ENCODE measurements around the gene PRELP.
"Not testable (repeated sequence)": the region's sequence is repeated elsewhere in the genome, so short reads cannot be mapped to it uniquely, and the experiment has no call there.

The PRELP gene

GRCh38 chr1:203454986-203455471, 20.6 kb upstream of the PRELP start:
- no peak for DNase-seq

- DNase-seq: no peak
These were observed 19.9 kb upstream of the PRELP start for GRCh38 chr1:203455706-203456105.

- peak in 1 of 2 experiments; percentile 2 for DNase-seq
These were observed 19.0 kb upstream of the PRELP start for GRCh38 chr1:203456577-203456976.

GRCh38 chr1:203458078-203458477, 17.5 kb upstream of the PRELP start:
- no peak for DNase-seq

GRCh38 chr1:203459671-203460201, 15.9 kb upstream of the PRELP start:
- DNase-seq: no peak

DNA sequence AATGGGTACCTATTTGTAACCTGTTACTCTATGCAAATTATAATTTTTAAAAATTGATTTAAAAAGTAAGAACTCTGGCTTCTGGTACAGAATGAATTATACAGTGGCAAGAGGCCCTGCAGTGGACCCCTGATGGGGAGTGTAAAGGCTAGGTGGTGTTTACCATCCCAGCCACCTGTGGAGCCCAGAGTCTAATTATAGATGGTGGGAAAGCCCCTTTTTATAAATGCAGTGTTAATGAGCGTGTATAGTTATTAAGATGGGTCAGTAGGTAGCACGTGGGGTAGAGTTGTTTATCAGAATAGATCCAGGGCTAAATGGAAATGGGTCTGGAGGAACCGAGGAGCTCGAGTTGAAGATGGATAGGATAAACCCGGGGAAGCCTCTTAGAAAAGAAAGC, 13.9 kb upstream of the PRELP start:
- no peak for DNase-seq

GRCh38 chr1:203462143-203462542, 13.5 kb upstream of the PRELP start:
- DNase-seq: no peak

DNA sequence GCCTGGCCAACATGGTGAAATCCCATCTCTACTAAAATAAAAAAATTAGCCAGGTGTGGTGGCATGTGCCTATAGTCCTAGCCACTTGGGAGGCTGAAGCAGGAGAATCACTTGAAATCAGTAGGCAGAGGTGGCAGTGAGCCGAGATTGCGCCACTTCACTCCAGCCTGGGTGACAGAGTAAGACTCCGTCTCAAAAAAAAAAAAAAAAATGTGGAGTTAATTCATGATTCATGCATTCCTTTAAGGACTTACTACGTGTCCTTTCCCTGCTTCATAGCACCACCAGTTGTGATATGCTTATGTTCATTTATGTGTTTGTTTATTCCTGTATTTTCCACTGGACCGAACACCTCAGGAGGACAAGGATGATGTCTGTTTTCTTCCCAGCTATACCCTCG, 12.7 kb upstream of the PRELP start:
- no peak for DNase-seq

- peak; percentile 21 to 39 for DNase-seq
These were observed 12.0 kb upstream of the PRELP start for GRCh38 chr1:203463469-203464062.

DNA sequence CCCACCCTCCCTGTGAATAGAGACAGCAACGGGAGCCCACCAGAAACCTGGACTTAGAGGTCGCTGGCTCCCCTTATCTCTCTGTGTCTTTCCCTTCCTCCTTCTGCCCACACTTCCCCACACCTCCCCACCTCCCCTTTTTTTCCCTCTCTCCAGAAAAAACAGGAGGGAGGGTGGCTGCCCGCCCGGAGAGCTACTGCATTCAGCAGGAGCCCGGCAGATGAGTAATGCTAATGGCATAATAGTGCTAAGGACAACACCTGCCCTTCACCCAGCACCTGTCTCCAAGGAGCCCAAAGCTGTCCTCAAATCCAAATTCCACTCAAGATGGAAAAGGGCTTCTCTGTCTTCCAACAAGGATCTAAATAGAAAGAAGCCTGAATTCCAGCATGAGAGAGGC, 11.4 kb upstream of the PRELP start:
- no peak for DNase-seq

GRCh38 chr1:203464743-203465142, 10.9 kb upstream of the PRELP start:
- DNase-seq: no peak

GRCh38 chr1:203465146-203465798, 10.3 kb upstream of the PRELP start:
- no peak for DNase-seq

DNA sequence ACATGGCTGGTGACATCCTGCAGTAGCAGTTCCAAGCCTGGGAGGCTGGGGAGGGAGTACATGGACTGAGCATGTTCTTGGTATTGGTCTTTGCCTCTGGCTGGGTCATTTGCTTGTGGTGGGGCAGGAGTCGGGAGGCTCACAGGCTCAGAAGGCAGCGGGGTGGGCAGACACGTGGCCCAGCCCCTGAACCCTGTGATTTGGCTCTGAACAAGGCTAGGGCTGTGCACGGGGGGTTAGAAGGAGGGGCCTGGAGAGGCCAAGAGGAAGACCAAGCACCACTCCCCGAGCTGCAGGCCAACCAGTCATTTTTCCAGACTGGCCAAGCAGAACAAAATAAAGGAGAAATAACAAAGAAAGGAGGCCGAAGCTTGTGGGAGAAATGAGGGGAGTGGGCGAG, 9.7 kb upstream of the PRELP start:
- no peak for DNase-seq

DNA sequence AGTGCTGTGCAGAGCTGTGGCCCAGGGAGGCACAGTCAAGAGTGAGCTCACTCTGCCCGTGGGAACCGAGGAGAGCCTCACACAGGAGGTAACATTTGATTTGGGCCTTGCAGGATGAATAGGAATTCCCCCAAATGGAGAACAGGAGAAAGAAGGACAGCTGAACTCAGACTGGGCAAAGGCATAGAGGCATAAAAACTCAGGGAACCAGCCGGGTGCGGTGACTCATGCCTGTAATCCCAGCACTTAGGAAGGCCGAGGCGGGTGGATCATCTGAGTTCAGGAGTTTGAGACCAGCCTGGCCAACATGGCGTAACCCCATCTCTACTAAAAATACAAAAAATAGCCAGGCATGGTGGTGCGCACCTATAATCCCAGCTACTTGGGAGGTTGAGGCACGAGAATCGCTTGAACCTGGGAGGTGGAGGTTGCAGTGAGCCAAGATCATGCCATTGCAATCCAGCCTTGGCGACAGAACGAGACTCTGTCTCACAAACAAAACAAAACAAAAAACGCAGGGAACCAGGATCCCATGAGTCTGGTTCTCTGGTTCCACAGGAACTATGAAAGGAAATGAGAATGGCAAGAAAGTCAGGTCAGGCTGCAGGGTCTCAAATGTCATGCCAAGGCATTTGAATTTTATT, 8.6 kb upstream of the PRELP start:
- DNase-seq: not testable (repeated sequence)

DNA sequence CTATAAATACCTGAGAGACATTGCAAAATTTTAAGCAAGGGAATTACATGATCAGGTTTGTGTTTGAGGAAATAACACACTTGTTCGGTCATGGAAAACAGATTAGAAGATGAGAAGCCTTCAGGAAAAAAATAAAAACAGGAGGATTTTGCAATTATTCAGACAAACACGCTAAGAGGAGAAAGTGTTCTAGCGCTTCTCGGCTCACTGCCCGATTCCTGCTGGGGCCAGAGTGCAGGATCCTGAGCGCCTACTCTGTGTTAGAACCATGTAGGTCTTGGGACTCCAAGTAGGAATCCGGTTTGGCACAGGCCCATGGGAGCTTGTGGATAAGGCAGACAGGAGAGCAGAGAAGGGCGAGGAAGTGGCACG, 8.1 kb upstream of the PRELP start:
- no peak for DNase-seq

DNA sequence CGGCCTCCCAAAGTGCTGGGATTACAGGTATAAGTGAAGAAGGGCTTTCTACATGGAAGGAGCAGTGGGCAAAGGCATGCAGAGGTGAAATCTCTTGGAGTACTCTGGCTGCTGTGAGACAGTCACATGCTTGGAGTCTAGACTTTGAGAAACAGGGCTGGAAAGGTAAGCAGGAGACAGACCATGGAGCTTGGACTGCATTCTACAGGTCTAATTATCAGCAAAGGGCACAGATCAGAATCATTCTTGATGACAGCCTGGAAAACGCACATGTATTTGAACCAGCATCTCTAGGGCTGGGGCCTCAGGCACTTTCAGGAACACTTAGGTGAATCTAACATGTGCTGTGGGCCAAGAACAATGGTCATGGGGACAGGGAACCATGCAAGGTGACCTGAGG, 7.3 kb upstream of the PRELP start:
- DNase-seq: no peak

GRCh38 chr1:203470240-203470639, 5.4 kb upstream of the PRELP start:
- no peak for DNase-seq

DNA sequence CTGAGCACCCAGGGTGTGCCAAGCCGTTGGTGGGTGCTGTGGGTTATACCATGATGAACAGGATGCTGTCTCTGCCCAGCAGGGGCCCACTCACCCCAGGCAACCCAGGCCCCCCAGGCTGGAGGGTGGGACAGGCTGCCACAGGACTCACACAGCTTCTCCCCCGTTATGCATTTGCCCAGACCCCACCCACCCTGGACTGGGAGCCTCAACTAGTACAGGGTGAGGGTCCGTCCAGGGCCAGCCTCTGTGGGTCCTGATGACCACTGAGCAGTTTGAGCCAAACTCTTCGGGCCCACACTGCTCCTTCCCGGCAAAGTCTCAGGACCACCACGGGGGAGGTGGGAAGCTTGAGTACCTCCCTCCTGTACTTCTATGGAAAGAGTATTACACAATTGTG, 3.8 kb upstream of the PRELP start:
- DNase-seq: no peak

DNA sequence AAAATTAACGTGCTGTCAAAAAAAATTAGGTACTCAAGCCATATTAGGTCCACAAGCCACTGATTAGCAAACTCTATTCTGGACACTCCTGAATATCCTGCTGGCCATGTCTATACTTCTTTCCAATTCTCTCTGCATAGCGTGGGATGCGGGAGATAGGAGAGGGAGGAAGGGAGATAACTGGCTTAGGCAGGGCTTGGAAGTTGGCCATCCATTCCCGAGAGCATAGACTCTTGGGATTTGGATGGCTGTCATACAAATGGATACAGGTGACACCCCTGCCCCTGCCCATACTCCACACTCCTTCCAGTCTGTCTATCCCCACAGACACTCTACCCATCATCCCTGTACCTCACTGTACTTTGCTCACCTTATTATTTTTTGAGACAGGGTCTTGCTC, 2.3 kb upstream of the PRELP start:
- DNase-seq: no peak

DNA sequence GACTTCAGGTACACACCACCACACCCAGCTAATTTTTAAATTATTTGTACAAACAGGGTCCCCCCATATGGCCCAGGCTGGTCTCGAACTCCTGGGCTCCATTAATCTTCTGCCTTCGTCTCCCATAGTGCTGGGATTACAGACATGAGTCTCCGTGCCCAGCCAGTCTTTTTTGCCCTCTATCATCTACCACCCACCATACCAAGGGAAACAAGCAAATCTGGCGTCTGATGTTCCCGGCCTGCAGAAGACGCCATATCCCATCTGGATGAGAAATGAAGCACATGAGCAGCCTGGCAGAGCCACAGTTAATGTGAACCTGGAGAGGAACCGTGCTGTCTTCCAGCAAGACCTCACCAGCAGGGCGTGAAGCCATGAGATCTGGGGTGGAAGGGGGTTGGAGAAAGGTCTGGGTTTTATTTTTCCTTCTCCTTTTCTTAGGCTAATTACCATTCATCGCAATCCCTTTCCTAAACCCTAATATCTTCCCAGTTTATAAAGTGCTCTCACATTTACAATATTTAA, 1.8 kb upstream of the PRELP start:
- DNase-seq: no peak

- no peak for DNase-seq
These were observed 709 bp downstream of the PRELP start for GRCh38 chr1:203476216-203476814.

DNA sequence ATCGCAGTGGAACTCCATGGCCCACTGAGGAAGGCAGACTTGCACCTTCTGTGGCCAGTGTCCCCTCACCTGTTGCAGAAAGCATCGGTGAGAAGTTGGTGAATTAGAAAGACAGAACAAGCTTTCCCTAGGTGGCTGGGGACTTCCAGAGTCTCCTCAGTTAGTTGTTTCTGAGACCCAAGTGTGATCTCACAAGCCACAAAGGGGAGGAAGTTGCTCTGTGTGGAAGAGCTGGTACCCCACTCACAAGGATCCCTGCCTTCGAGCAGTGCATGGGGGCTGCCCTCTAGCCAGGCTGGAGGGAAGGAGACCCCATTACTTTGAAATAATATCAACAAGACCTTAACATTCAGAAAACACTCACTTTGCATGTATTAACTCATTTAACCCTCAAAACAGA, 2.1 kb downstream of the PRELP start:
- no peak for DNase-seq

- DNase-seq: no peak
These were observed 2.6 kb downstream of the PRELP start for GRCh38 chr1:203478231-203478630.

GRCh38 chr1:203478986-203479385, 3.4 kb downstream of the PRELP start:
- DNase-seq: no peak
